SK-N-MC (cell line): ENCODE results near the gene UBE2F.

Experiments
- EZH2 ChIP-seq: fragments of 200-600 bp; sonication (generic); IDR thresholded peaks from one replicate; pipeline ENCODE4 v1.6.1; 2017; ENCODE audit warnings: antibody characterized with exemption
- FOXP2 ChIP-seq: optimal IDR thresholded peaks from 2 replicates; pipeline ENCODE3; 2011; ENCODE audit warnings: mild to moderate bottlenecking, moderate library complexity; ENCODE audit not compliant: insufficient read depth; ENCODE audit errors: extremely low read length, control extremely low read depth
- POLR2AphosphoS5 ChIP-seq: IDR thresholded peaks from 2 replicates; pipeline ENCODE4 v1.6.1; 2012; ENCODE audit warnings: mild to moderate bottlenecking, low read depth, low read length, borderline replicate concordance

- TF ChIP-seq POLR2AphosphoS5 (no peak), EZH2 (no peak), FOXP2 (no peak)
Measured at GRCh38 chr2:237941239-237941638, 25.6 kb upstream of the UBE2F start.
